Stomach (tissue), 9 donors: ENCODE measurements around the gene TAB2. TPM values are rescaled to one million over a fixed set of nuclear protein-coding genes. Genes with fewer than 3 reads are reported as not detected.
A peak's percentile ranks its signal among the peaks of the same experiment; 100 is the strongest.

Experiments used
- DNase-seq, 2 donors: peaks; one replicate each; pipeline versions ENCODE4 v3.0.0 to v3.0.0-alpha.2; 2013 to 2019
- H3K27ac ChIP-seq, 5 donors: fragments of 200-600 bp in 4 of 5; sonication (generic) in 4 of 5; one replicate each; pipeline ENCODE4 v1.5.1; 2013 to 2019; ENCODE audit warnings: mild to moderate bottlenecking in 1 of 5, moderate library complexity in 1 of 5
- H3K27me3 ChIP-seq, 3 donors: fragments of 200-600 bp; sonication (generic); one replicate each; pipeline ENCODE4 v1.5.1; 2017 to 2019; ENCODE audit warnings: mixed run types in 1 of 3
- H3K36me3 ChIP-seq, 4 donors: fragments of 200-600 bp; sonication (generic); 1 replicate in 3 of 4; 2 replicates in 1 of 4; pipeline ENCODE4 v1.5.1; 2016 to 2019
- H3K4me1 ChIP-seq, 4 donors: fragments of 200-600 bp; sonication (generic); one replicate each; pipeline ENCODE4 v1.5.1; 2016 to 2019
- H3K4me3 ChIP-seq, 4 donors: fragments of 200-600 bp; sonication (generic) in 3 of 4; one replicate each; pipeline ENCODE4 v1.5.1; 2016 to 2019; ENCODE audit warnings: mild to moderate bottlenecking in 1 of 4
- H3K9me3 ChIP-seq, 4 donors: fragments of 200-600 bp; sonication (generic); one replicate each; pipeline ENCODE4 v1.5.1; 2016 to 2019
- CTCF ChIP-seq, 7 experiments: fragments of 450-650 bp in 4 of 7; fragments of 200-600 bp in 3 of 7; sonication (generic) in 3 of 7; IDR thresholded peaks; one replicate each; pipeline ENCODE4 v1.5.1; 2016 to 2019; ENCODE audit warnings: antibody characterized with exemption in 7 of 7, control low read depth in 2 of 7, mild to moderate bottlenecking in 1 of 7
- EP300 ChIP-seq: sonication (generic); formaldehyde crosslinking; IDR thresholded peaks from one replicate; pipeline ENCODE4 v1.6.1; 2017; ENCODE audit warnings: antibody characterized with exemption
- POLR2A ChIP-seq, 4 donors: fragments of 450-650 bp; IDR thresholded peaks; one replicate each; pipeline ENCODE4 v1.6.1; 2016; ENCODE audit warnings: antibody characterized with exemption in 4 of 4, control low read depth in 2 of 4, mild to moderate bottlenecking in 1 of 4, moderate library complexity in 1 of 4
- POLR2AphosphoS5 ChIP-seq, 3 donors: sonication (generic); formaldehyde crosslinking; IDR thresholded peaks; one replicate each; pipeline ENCODE4 v1.6.1; 2016; ENCODE audit warnings: antibody characterized with exemption in 3 of 3
- whole genome bisulfite sequencing, 5 donors: extraction: QIAGEN DNeasy Blood & Tissue Kit in 3 of 5; methylation state at CpG; one replicate each; pipeline versions ENCODE4 v1.1.5 to v1.1.7; 2013 to 2018; 5-methylcytosine and 5-hydroxymethylcytosine counted together
- intact Hi-C: fragments of 100-400 bp; cut with DNase I; formaldehyde crosslinking; loops from one replicate; pipeline ENCODE4 v1.15.1; 2023; ENCODE audit warnings: low total_unique reads
- polyA plus RNA-seq, 3 donors: library from polyadenylated mRNA; stranded (reverse); fragments of 200-250 nt; gene quantifications; one replicate each; pipeline ENCODE4 v1.2.3, GENCODE V29; 2013
- total RNA-seq, 5 donors: library from RNA; depleted of rRNA; stranded (reverse); fragments of >200 nt; gene quantifications; one replicate each; pipeline versions ENCODE4 v1.1.0 to v1.2.3, GENCODE V29; 2014 to 2016
- donor health status: healthy with polysubstance abuse.
- donor health status: Bipolar disorder and iron deficiency.
- donor health status: healthy.

TAB2 gene
- total and polyA plus RNA-seq, 8 donors: 14.1 to 119 (median 47.4) TPM

DNA sequence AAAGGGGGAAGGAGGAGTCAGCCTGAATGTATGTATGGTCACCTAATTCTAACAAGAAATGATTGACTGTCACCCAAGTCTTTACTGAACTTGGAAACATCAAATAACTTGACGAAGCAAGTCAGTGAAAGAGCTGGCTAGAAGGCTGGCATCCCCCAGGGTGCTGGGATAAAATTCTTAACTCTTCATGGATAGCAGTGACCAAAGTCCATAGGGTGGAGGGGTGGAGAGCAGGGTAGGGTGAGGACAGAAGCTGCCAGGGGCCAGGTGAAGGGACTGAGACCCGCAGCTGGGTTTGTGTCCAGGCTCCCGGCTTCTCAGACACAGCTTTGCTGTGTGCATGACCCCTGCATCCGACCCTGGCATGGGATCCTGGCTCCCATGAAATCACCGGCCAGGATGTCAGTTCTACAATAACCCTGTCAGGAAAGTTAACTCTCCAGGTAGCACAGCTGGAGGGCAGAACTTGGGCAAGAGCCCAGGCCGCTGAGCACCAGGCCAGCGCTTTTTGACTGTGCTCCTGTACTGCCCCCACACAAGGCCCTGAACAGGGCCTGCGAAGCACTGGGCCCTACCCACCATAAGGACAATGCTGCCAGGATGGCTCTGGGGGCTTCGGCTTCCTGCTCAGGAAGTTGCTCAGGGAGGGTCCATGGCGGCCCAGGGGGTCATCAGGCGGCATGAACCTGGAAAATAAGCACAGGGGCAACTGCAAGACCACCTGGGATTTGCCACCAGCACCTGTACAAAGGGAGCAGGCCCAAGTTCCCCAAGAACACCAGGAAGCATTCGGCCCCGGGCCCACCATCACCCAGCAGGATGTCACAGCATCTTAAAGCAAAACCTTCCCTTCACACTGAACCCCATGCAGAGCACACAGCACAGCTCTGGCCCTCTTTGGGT lies 134.8 kb downstream of the TAB2 start:
- Histone ChIP-seq H3K36me3 (no peaks in the 10 kb centered on the region), H3K9me3 (no peaks in the 10 kb centered on the region), H3K27ac (no peak overlapping the region), H3K27me3 (peaks cover 0 to 29% (median 15%) of the 10 kb centered on the region in 3 donors), H3K4me1 (peaks cover 36 to 45% (median 43%) of the 10 kb centered on the region in 4 donors), H3K4me3 (no peak overlapping the region)
- intact Hi-C loops: no loop called here
- TF ChIP-seq CTCF (IDR thresholded peaks at IDR 0.05) (no peak), POLR2A (IDR thresholded peaks at IDR 0.05) (no peak), EP300 (no peak), POLR2AphosphoS5 (IDR thresholded peaks at IDR 0.05) (no peak)
- 85 to 91% (median 89%) methylated on average over 9 to 13 of the region's 13 CpGs for WGBS, 5 donors
- no peak for DNase-seq

- peaks cover 36 to 45% (median 43%) of the 10 kb centered on the region in 4 donors for H3K4me1 ChIP-seq
- no peak for DNase-seq
- WGBS, 5 donors: 46 to 68% (median 56%) methylated on average over 6 of the region's 6 CpGs
- H3K27me3 ChIP-seq: peaks cover 0 to 20% (median 15%) of the 10 kb centered on the region in 3 donors
- TF ChIP-seq POLR2AphosphoS5 (IDR thresholded peaks at IDR 0.05) (no peak), EP300 (no peak), CTCF (IDR thresholded peaks at IDR 0.05) (no peak), POLR2A (IDR thresholded peaks at IDR 0.05) (no peak)
- H3K36me3 ChIP-seq: no peaks in the 10 kb centered on the region
- H3K4me3 ChIP-seq: no peak overlapping the region
- H3K27ac ChIP-seq: peak overlapping the region in 4 of 5 donors; percentile 24 to 80 (median 63)
- H3K9me3 ChIP-seq: no peaks in the 10 kb centered on the region
- intact Hi-C loops: no loop called here
Observed at GRCh38 chr6:149453597-149454345, 136.3 kb downstream of the TAB2 start.

- H3K27ac ChIP-seq: peak overlapping the region; percentile 38 to 80 (median 62)
- TF ChIP-seq CTCF (IDR thresholded peaks at IDR 0.05) (no peak), POLR2AphosphoS5 (IDR thresholded peaks at IDR 0.05) (peak; percentile 65 to 81 (median 77)), EP300 (peak; percentile 83), POLR2A (IDR thresholded peaks at IDR 0.05) (no peak)
- peaks cover 36 to 45% (median 43%) of the 10 kb centered on the region in 4 donors for H3K4me1 ChIP-seq
- peaks cover 0 to 15% (median 14%) of the 10 kb centered on the region in 3 donors for H3K27me3 ChIP-seq
- peak overlapping the region in 1 of 4 donors; percentile 1 for H3K4me3 ChIP-seq
- H3K9me3 ChIP-seq: no peaks in the 10 kb centered on the region
- intact Hi-C loops: no loop called here
- H3K36me3 ChIP-seq: no peaks in the 10 kb centered on the region
- DNase-seq: peak; percentile 89 to 96
- 4 to 12% (median 10%) methylated on average over 15 of the region's 15 CpGs for WGBS, 5 donors
Observed at GRCh38 chr6:149454346-149454848, 136.9 kb downstream of the TAB2 start.
